HepG2 (cell line): ENCODE data around the gene ACOT4. TPM values are rescaled to one million over a fixed set of nuclear protein-coding genes. Genes with fewer than 3 reads are reported as not detected.

Experiments used
- ARID2 ChIP-seq: sonication (generic); formaldehyde crosslinking; IDR thresholded peaks from 2 replicates; pipeline ENCODE4 v1.8.1; 2022; ENCODE audit warnings: mild to moderate bottlenecking, missing genetic modification reagents, borderline replicate concordance
- ARID4A ChIP-seq: sonication (generic); formaldehyde crosslinking; IDR thresholded peaks from 2 replicates; pipeline ENCODE4 v1.5.0; 2020; ENCODE audit warnings: mild to moderate bottlenecking, missing genetic modification reagents, borderline replicate concordance
- BORCS8-MEF2B ChIP-seq: sonication (generic); formaldehyde crosslinking; IDR thresholded peaks from 2 replicates; pipeline ENCODE4 v1.8.0; 2022; ENCODE audit warnings: mild to moderate bottlenecking, missing genetic modification reagents
- CSRNP1 ChIP-seq: sonication (generic); formaldehyde crosslinking; IDR thresholded peaks from 2 replicates; pipeline ENCODE4 v1.8.1; 2023; ENCODE audit warnings: mild to moderate bottlenecking, missing genetic modification reagents
- HNRNPK ChIP-seq: fragments of 200-400 bp; formaldehyde crosslinking; IDR thresholded peaks from 2 replicates; pipeline ENCODE4 v1.6.1; 2018; ENCODE audit warnings: low read length, low read depth, moderate library complexity, mild to moderate bottlenecking; ENCODE audit not compliant: poor library complexity, severe bottlenecking
- KDM5B ChIP-seq: sonication (generic); formaldehyde crosslinking; IDR thresholded peaks from 2 replicates; pipeline ENCODE4 v1.4.0; 2020; ENCODE audit warnings: missing genetic modification reagents, mild to moderate bottlenecking, borderline replicate concordance
- RBFOX2 ChIP-seq: fragments of 200-400 bp; formaldehyde crosslinking; IDR thresholded peaks from 2 replicates; pipeline ENCODE4 v1.6.1; 2017; ENCODE audit warnings: low read depth, mild to moderate bottlenecking, low read length
- TSC22D2 ChIP-seq: sonication (generic); formaldehyde crosslinking; IDR thresholded peaks from 2 replicates; pipeline ENCODE4 v1.5.1; 2020; ENCODE audit warnings: missing genetic modification reagents, mild to moderate bottlenecking, borderline replicate concordance
- ZMAT3 ChIP-seq: sonication (generic); formaldehyde crosslinking; conservative IDR thresholded peaks from 2 replicates; pipeline ENCODE4 v1.7.0; 2021; ENCODE audit warnings: missing genetic modification reagents
- ZNF547 ChIP-seq: sonication (generic); formaldehyde crosslinking; IDR thresholded peaks from 2 replicates; pipeline ENCODE4 v1.5.1; 2020; ENCODE audit warnings: mild to moderate bottlenecking, missing genetic modification reagents
- ZNF598 ChIP-seq: sonication (generic); formaldehyde crosslinking; IDR thresholded peaks from 2 replicates; pipeline ENCODE4 v1.5.1; 2020; ENCODE audit warnings: mild to moderate bottlenecking, missing genetic modification reagents, borderline replicate concordance
- ZNF614 ChIP-seq: IDR thresholded peaks from 2 replicates; pipeline ENCODE4 v1.6.1; 2018; ENCODE audit warnings: missing biosample characterization, missing genetic modification reagents, inconsistent platforms, borderline replicate concordance
- ZNF616 ChIP-seq: sonication (generic); formaldehyde crosslinking; IDR thresholded peaks from 2 replicates; pipeline ENCODE4 v1.5.0; 2020; ENCODE audit warnings: low read depth, mild to moderate bottlenecking, missing genetic modification reagents
- ZNF703 ChIP-seq: sonication (generic); formaldehyde crosslinking; IDR thresholded peaks from 2 replicates; pipeline ENCODE4 v1.5.1; 2020; ENCODE audit warnings: missing genetic modification reagents, mild to moderate bottlenecking, moderate library complexity, borderline replicate concordance
- ZNF724P ChIP-seq: sonication (generic); formaldehyde crosslinking; IDR thresholded peaks from 2 replicates; pipeline ENCODE4 v1.8.0; 2022; ENCODE audit warnings: missing genetic modification reagents, borderline replicate concordance
- polyA plus RNA-seq, 8 experiments: library from polyadenylated mRNA; depleted of rRNA in 3 of 8; stranded (reverse) in 7 of 8; unstranded in 1 of 8; fragments of >200 nt; fragmentation: Illumina TruSeq in 4 of 8; extraction: Trizol in 4 of 8; gene quantifications; 2 replicates each; pipeline versions ENCODE4 v1.2.1 to v1.2.3, GENCODE V29; 2011 to 2016; ENCODE audit warnings: low read depth in 4 of 8, missing spikeins in 1 of 8, mixed read lengths in 1 of 8; ENCODE audit not compliant: insufficient read depth in 1 of 8
- total RNA-seq, 5 experiments: library from RNA; depleted of rRNA; stranded (reverse); fragments of >200 nt; fragmentation: Illumina TruSeq; extraction: Trizol; gene quantifications; 2 replicates each; pipeline ENCODE4 v1.2.3, GENCODE V29; 2016; ENCODE audit warnings: low read depth in 1 of 5
- TF ChIP-seq, protein P1 (sequence below): sonication (generic); formaldehyde crosslinking; IDR thresholded peaks from 2 replicates; pipeline ENCODE4 v1.8.0; 2022; ENCODE audit warnings: missing genetic modification reagents, mild to moderate bottlenecking, borderline replicate concordance
- TF ChIP-seq, protein P2 (sequence below): sonication (generic); formaldehyde crosslinking; IDR thresholded peaks from 2 replicates; pipeline ENCODE4 v1.8.0; 2023; ENCODE audit warnings: mild to moderate bottlenecking, missing genetic modification reagents

The ACOT4 gene
- total and polyA plus RNA-seq, 2 of the 13 experiments (the other 11 are each of a cell fraction or from before 2014, with no cell fraction given), result 0.04 to 0.05 TPM

DNA sequence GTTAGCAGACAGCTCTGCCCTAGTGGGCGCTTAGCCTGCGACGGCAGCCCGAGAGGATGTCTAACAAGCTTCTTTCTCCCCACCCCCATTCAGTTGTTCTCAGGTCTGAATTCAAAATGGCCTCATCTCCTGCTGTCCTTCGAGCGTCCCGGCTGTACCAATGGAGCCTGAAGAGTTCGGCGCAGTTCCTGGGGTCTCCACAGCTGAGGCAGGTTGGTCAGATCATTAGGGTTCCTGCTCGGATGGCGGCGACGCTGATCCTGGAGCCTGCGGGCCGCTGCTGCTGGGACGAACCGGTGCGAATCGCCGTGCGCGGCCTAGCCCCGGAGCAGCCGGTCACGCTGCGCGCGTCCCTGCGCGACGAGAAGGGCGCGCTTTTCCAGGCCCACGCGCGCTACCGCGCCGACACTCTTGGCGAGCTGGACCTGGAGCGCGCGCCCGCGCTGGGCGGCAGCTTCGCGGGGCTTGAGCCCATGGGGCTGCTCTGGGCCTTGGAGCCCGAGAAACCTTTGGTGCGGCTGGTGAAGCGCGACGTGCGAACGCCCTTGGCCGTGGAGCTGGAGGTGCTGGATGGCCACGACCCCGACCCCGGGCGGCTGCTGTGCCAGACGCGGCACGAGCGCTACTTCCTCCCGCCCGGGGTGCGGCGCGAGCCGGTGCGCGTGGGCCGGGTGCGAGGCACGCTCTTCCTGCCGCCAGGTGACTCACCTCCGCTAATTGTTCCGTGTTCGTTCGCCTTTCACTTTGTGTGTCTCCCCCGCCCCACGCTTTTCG is 22.3 kb upstream of the ACOT4 start, which contains the start of gene ACOT2 (continued):
- TF ChIP-seq ZNF616 (0 out of 2 replicates have a peak, but pooled peaks have one; percentile 23), KDM5B (peak; percentile 69; the same call in 1 of the 2 replicates), ZNF547 (peak; percentile 83; the same call in 1 of the 2 replicates), ZNF703 (CRISPR knock-in tag) (peak; percentile 89; the same call in 1 of the 2 replicates), HNRNPK (peak; percentile 27), ARID2 (CRISPR knock-in tag) (peak; percentile 34; the same call in 1 of the 2 replicates), ARID4A (CRISPR knock-in tag) (peak; percentile 71; the same call in 1 of the 2 replicates), TSC22D2 (0 out of 2 replicates have a peak, but pooled peaks have one; percentile 6), ZNF614 (CRISPR knock-in tag) (peak; percentile 13; the same call in 1 of the 2 replicates), RBFOX2 (peak; percentile 90), CSRNP1 (CRISPR knock-in tag) (peak; percentile 86; the same call in 1 of the 2 replicates), ZMAT3 (CRISPR knock-in tag) (0 out of 2 replicates have a peak, but pooled peaks have one; percentile 58), ZNF598 (CRISPR knock-in tag) (0 out of 2 replicates have a peak, but pooled peaks have one; percentile 16), ZNF724P (CRISPR knock-in tag) (0 out of 2 replicates have a peak, but pooled peaks have one; percentile 32), BORCS8-MEF2B (CRISPR knock-in tag) (peak; percentile 77)
- TF ChIP-seq, protein P1, sequence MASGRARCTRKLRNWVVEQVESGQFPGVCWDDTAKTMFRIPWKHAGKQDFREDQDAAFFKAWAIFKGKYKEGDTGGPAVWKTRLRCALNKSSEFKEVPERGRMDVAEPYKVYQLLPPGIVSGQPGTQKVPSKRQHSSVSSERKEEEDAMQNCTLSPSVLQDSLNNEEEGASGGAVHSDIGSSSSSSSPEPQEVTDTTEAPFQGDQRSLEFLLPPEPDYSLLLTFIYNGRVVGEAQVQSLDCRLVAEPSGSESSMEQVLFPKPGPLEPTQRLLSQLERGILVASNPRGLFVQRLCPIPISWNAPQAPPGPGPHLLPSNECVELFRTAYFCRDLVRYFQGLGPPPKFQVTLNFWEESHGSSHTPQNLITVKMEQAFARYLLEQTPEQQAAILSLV, result peak; percentile 46; the same call in 1 of the 2 replicates
- TF ChIP-seq, protein P2, sequence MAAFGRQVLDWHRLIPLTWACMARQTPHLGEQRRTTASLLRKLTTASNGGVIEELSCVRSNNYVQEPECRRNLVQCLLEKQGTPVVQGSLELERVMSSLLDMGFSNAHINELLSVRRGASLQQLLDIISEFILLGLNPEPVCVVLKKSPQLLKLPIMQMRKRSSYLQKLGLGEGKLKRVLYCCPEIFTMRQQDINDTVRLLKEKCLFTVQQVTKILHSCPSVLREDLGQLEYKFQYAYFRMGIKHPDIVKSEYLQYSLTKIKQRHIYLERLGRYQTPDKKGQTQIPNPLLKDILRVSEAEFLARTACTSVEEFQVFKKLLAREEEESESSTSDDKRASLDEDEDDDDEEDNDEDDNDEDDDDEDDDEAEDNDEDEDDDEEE, result peak; percentile 68; the same call in 1 of the 2 replicates
